IMR-90 (cell line): ENCODE data around the gene GALNT17. TPM values are rescaled to one million over a fixed set of nuclear protein-coding genes. Genes with fewer than 3 reads are reported as not detected.

Experiments used
- ATAC-seq: fragments of 200-7000 bp; cut with Tn5 transposase; 2 replicates; pipeline ENCODE4 v1.9.1; 2020; ENCODE audit warnings: low read depth, mild to moderate bottlenecking, moderate library complexity
- BruUV-seq: library from RNA; stranded (reverse); fragments of 400-500 nt; replicated peaks from 2 replicates; lab custom pipeline; 2021; lab: Mats Ljungman, UMichigan
- CTCF ChIA-PET: fragments of 300-600 bp; formaldehyde crosslinking; extraction: SDS; loops from one replicate; lab custom pipeline; 2021; ENCODE audit warnings: antibody characterized with exemption; lab: Yijun Ruan, JAX
- POLR2A ChIA-PET: fragments of 300-600 bp; sonication (Branson Sonifier 250); formaldehyde crosslinking; loops from one replicate; lab custom pipeline; 2022; ENCODE audit warnings: antibody characterized with exemption; ENCODE audit not compliant: unreplicated experiment; lab: Charles Lee
- DNase-seq: peaks from one replicate; pipeline ENCODE4 v3.0.0; 2013
- H2AFZ ChIP-seq: replicated peaks from 2 replicates; pipeline ENCODE3; 2013; ENCODE audit warnings: low read length, mild to moderate bottlenecking; ENCODE audit not compliant: poor library complexity
- H2AK5ac ChIP-seq: 2 replicates; pipeline ENCODE4 v1.6.1; 2013; ENCODE audit warnings: low read depth, low read length, inconsistent platforms
- H2AK9ac ChIP-seq: replicated peaks from 2 replicates; pipeline ENCODE3; 2013; ENCODE audit warnings: mild to moderate bottlenecking, low read depth, low read length, moderate library complexity; ENCODE audit not compliant: poor library complexity
- H2BK120ac ChIP-seq: 2 replicates; pipeline ENCODE4 v1.6.1; 2013; ENCODE audit warnings: low read depth, low read length, inconsistent platforms
- H2BK15ac ChIP-seq: 3 replicates; pipeline ENCODE4 v1.6.1; 2013; ENCODE audit warnings: low read depth, low read length, inconsistent platforms
- H2BK20ac ChIP-seq: 2 replicates; pipeline ENCODE4 v1.6.1; 2013; ENCODE audit warnings: low read depth, mild to moderate bottlenecking, inconsistent platforms, low read length, moderate library complexity
- H2BK5ac ChIP-seq: 2 replicates; pipeline ENCODE4 v1.6.1; 2013; ENCODE audit warnings: mild to moderate bottlenecking, low read depth, low read length, inconsistent platforms; ENCODE audit not compliant: poor library complexity, severe bottlenecking
- H3K14ac ChIP-seq: replicated peaks from 2 replicates; pipeline ENCODE4 v1.6.1; 2013; ENCODE audit warnings: low read depth, low read length, inconsistent platforms
- H3K18ac ChIP-seq: 2 replicates; pipeline ENCODE4 v1.6.1; 2013; ENCODE audit warnings: low read depth, low read length, control low read depth
- H3K23ac ChIP-seq: 2 replicates; pipeline ENCODE4 v1.6.1; 2013; ENCODE audit warnings: low read depth, low read length, inconsistent platforms
- H3K27ac ChIP-seq: 2 replicates; pipeline ENCODE4 v1.5.1; 2013; ENCODE audit warnings: mild to moderate bottlenecking, control low read depth, low read length; ENCODE audit not compliant: insufficient read depth
- H3K27me3 ChIP-seq: 2 replicates; pipeline ENCODE4 v1.6.1; 2013; ENCODE audit warnings: low read length; ENCODE audit not compliant: control insufficient read depth, insufficient read depth
- H3K36me3 ChIP-seq: 2 replicates; pipeline ENCODE4 v1.6.1; 2013; ENCODE audit warnings: low read length, mixed read lengths; ENCODE audit not compliant: control insufficient read depth, insufficient read depth
- H3K4ac ChIP-seq: 2 replicates; pipeline ENCODE4 v1.6.1; 2013; ENCODE audit warnings: low read depth, low read length, inconsistent platforms
- H3K4me1 ChIP-seq: 2 replicates; pipeline ENCODE4 v1.6.1; 2013; ENCODE audit warnings: low read length, mixed read lengths; ENCODE audit not compliant: control insufficient read depth, insufficient read depth
- H3K4me2 ChIP-seq: 2 replicates; pipeline ENCODE4 v1.6.1; 2013; ENCODE audit warnings: low read depth, mild to moderate bottlenecking, control low read depth, low read length, moderate library complexity
- H3K4me3 ChIP-seq: 2 replicates; pipeline ENCODE4 v1.5.1; 2013; ENCODE audit warnings: low read depth, mild to moderate bottlenecking, control low read depth, low read length, moderate library complexity; ENCODE audit not compliant: insufficient read depth
- H3K56ac ChIP-seq: 2 replicates; pipeline ENCODE4 v1.6.1; 2013; ENCODE audit warnings: low read length, inconsistent platforms; ENCODE audit not compliant: insufficient read depth; ENCODE audit errors: extremely low read depth
- H3K79me1 ChIP-seq, 2 experiments: 2 replicates each; pipeline ENCODE4 v1.6.1; 2013; ENCODE audit warnings: low read length in 2 of 2, inconsistent platforms in 1 of 2, low read depth in 1 of 2
- H3K9ac ChIP-seq: 2 replicates; pipeline ENCODE4 v1.6.1; 2013; ENCODE audit warnings: low read depth, low read length, control low read depth
- H3K9me1 ChIP-seq: 2 replicates; pipeline ENCODE4 v1.6.1; 2013; ENCODE audit warnings: low read length, inconsistent platforms; ENCODE audit not compliant: insufficient read depth
- H3K9me3 ChIP-seq: 2 replicates; pipeline ENCODE4 v1.6.1; 2013; ENCODE audit warnings: low read length; ENCODE audit not compliant: control insufficient read depth, insufficient read depth
- H4K20me1 ChIP-seq: 2 replicates; pipeline ENCODE4 v1.6.1; 2013; ENCODE audit warnings: low read length, inconsistent platforms; ENCODE audit not compliant: insufficient read depth
- H4K5ac ChIP-seq: 2 replicates; pipeline ENCODE4 v1.6.1; 2013; ENCODE audit warnings: mild to moderate bottlenecking, low read depth, low read length, control low read depth
- H4K8ac ChIP-seq, 2 experiments: 2 replicates each; pipeline ENCODE4 v1.6.1; 2013; ENCODE audit warnings: low read depth in 2 of 2, low read length in 2 of 2, control low read depth in 1 of 2, inconsistent platforms in 1 of 2
- H4K91ac ChIP-seq: 2 replicates; pipeline ENCODE4 v1.6.1; 2013; ENCODE audit warnings: low read depth, low read length, inconsistent platforms; ENCODE audit not compliant: insufficient read depth
- BHLHE40 ChIP-seq: fragments of 150-350 bp; IDR thresholded peaks from 2 replicates; pipeline ENCODE4 v1.6.1; 2016; ENCODE audit warnings: mild to moderate bottlenecking, low read depth, low read length
- CEBPB ChIP-seq: IDR thresholded peaks from 2 replicates; pipeline ENCODE4 v1.6.1; 2012; ENCODE audit warnings: low read depth, low read length, improper control_type of control experiment
- CHD1 ChIP-seq: IDR thresholded peaks from 2 replicates; pipeline ENCODE4 v1.6.1; 2012; ENCODE audit warnings: low read depth, low read length, improper control_type of control experiment
- FOS ChIP-seq: fragments of 150-350 bp; IDR thresholded peaks from 2 replicates; pipeline ENCODE4 v1.6.1; 2016; ENCODE audit warnings: low read depth, low read length
- MAFK ChIP-seq: IDR thresholded peaks from 2 replicates; pipeline ENCODE4 v1.6.1; 2012; ENCODE audit warnings: low read depth, low read length, improper control_type of control experiment
- MAZ ChIP-seq: IDR thresholded peaks from 2 replicates; pipeline ENCODE4 v1.6.1; 2012; ENCODE audit warnings: low read depth, mild to moderate bottlenecking, low read length, improper control_type of control experiment, moderate library complexity, borderline replicate concordance
- MXI1 ChIP-seq: IDR thresholded peaks from 2 replicates; pipeline ENCODE4 v1.6.1; 2012; ENCODE audit warnings: low read depth, mild to moderate bottlenecking, low read length, moderate library complexity, borderline replicate concordance
- NFE2L2 ChIP-seq: fragments of 150-350 bp; IDR thresholded peaks from 2 replicates; pipeline ENCODE4 v1.6.1; 2016; ENCODE audit warnings: low read depth, mild to moderate bottlenecking, low read length
- POLR2A ChIP-seq: IDR thresholded peaks from 2 replicates; pipeline ENCODE4 v1.6.1; 2012; ENCODE audit warnings: mild to moderate bottlenecking, low read depth, low read length
- RAD21 ChIP-seq: IDR thresholded peaks from 2 replicates; pipeline ENCODE4 v1.6.1; 2012; ENCODE audit warnings: low read length, improper control_type of control experiment
- RCOR1 ChIP-seq: IDR thresholded peaks from 2 replicates; pipeline ENCODE4 v1.6.1; 2012; ENCODE audit warnings: mild to moderate bottlenecking, low read length, improper control_type of control experiment; ENCODE audit not compliant: insufficient replicate concordance
- RFX5 ChIP-seq: IDR thresholded peaks from 2 replicates; pipeline ENCODE4 v1.8.0; 2012; ENCODE audit warnings: low read depth, mild to moderate bottlenecking, low read length, moderate library complexity
- SMC3 ChIP-seq: fragments of 150-350 bp; IDR thresholded peaks from 2 replicates; pipeline ENCODE4 v1.6.1; 2016; ENCODE audit warnings: low read depth, mild to moderate bottlenecking, antibody characterized with exemption, low read length, moderate library complexity
- whole genome bisulfite sequencing, 2 experiments: methylation state at CpG; one replicate each; pipeline versions ENCODE4 v1.1.5 to v1.1.7; 2013; ENCODE audit warnings: missing lambda C conversion rate in 2 of 2; ENCODE audit not compliant: insufficient read length in 1 of 2; ENCODE audit errors: extremely low coverage in 2 of 2; 5-methylcytosine and 5-hydroxymethylcytosine counted together
- dilution Hi-C: fragments of 300-500 bp; cut with HindIII; formaldehyde crosslinking; loops from one replicate; pipeline ENCODE4 v1.14.3; 2018; ENCODE audit warnings: low sequenced_read_pairs; ENCODE audit not compliant: unreplicated experiment
- in situ Hi-C: fragments of 300-500 bp; cut with MboI; formaldehyde crosslinking; loops from 3 replicates; pipeline ENCODE4 v1.14.3; 2019; ENCODE audit warnings: low sequenced_read_pairs, inconsistent platforms, mixed read lengths
- intact Hi-C: fragments of 100-400 bp; cut with micrococcal nuclease; formaldehyde crosslinking; loops from 2 replicates; pipeline ENCODE4 v1.10.0; 2022
- polyA plus RNA-seq, 3 experiments: library from polyadenylated mRNA; depleted of rRNA; stranded (reverse); fragments of >200 nt; gene quantifications; 2 replicates each; pipeline ENCODE4 v1.2.3, GENCODE V29; 2012; ENCODE audit warnings: low replicate concordance in 1 of 3
- total RNA-seq: library from RNA; depleted of rRNA; stranded (reverse); fragments of >200 nt; gene quantifications from 2 replicates; pipeline ENCODE4 v1.2.3, GENCODE V29; 2012
- TF ChIP-seq, protein P1 (sequence below): fragments of 150-350 bp; IDR thresholded peaks from 2 replicates; pipeline ENCODE4 v1.6.1; 2016; ENCODE audit warnings: low read depth, mild to moderate bottlenecking, low read length, moderate library complexity, borderline replicate concordance
- TF ChIP-seq, protein P2 (sequence below): fragments of 150-350 bp; IDR thresholded peaks from 2 replicates; pipeline ENCODE4 v1.6.1; 2017; ENCODE audit warnings: mild to moderate bottlenecking, antibody characterized with exemption, low read length, low read depth
- TF ChIP-seq, protein P3 (sequence below): conservative IDR thresholded peaks from 2 replicates; pipeline ENCODE4 v1.5.1; 2012; ENCODE audit warnings: mild to moderate bottlenecking, low read depth, low read length, improper control_type of control experiment

GALNT17 gene
- total and polyA plus RNA-seq, 2 of the 4 experiments (the other 2 are of a cell fraction): not detected

DNA sequence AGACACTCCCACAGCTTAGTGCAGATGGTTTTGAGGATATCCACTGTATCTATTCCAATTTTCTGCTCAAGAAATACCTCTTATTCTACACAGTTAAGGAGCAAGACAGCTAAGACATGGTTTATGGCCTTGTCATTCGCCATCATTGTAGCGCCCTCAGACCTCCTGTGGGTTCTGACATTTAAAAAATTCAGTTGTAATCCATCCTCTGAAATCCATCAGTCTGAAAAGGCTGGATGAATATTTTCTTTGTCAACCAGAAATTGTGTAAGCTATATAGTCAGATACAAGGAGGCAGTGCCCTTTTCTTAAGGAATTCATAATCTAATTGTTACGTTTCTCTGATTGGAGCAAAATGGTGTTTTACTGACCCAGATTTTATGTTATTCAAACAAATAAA lies 353.6 kb downstream of the GALNT17 start:
- H2BK15ac ChIP-seq: no peak overlapping the region
- no peak overlapping the region for H4K5ac ChIP-seq
- no peaks in the 10 kb centered on the region for H3K9me1 ChIP-seq
- DNase-seq (no peak), ATAC-seq (no peak)
- H3K79me1 ChIP-seq: no peaks in the 10 kb centered on the region
- no peak overlapping the region for H4K8ac ChIP-seq
- ChIA-PET POLR2A (no interaction called here), CTCF (no interaction called here)
- H3K4ac ChIP-seq: no peak overlapping the region
- H3K4me3 ChIP-seq: no peak overlapping the region
- H2BK5ac ChIP-seq: no peak overlapping the region
- no TSS peak for BruUV-seq
- peaks cover 24% of the 10 kb centered on the region for H3K9me3 ChIP-seq
- H2AFZ ChIP-seq: no peak overlapping the region
- no CpG with 5 or more reads among the region's 3 CpGs for WGBS, 2 experiments
- no peaks in the 10 kb centered on the region for H4K20me1 ChIP-seq
- TF ChIP-seq, protein P1, sequence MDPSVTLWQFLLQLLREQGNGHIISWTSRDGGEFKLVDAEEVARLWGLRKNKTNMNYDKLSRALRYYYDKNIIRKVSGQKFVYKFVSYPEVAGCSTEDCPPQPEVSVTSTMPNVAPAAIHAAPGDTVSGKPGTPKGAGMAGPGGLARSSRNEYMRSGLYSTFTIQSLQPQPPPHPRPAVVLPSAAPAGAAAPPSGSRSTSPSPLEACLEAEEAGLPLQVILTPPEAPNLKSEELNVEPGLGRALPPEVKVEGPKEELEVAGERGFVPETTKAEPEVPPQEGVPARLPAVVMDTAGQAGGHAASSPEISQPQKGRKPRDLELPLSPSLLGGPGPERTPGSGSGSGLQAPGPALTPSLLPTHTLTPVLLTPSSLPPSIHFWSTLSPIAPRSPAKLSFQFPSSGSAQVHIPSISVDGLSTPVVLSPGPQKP: no peak
- no peak for TF ChIP-seq MAZ
- no peak for TF ChIP-seq MAFK
- TF ChIP-seq RFX5: no peak
- no peak for TF ChIP-seq NFE2L2
- no peak for TF ChIP-seq RCOR1
- TF ChIP-seq RAD21: no peak
- no peak for TF ChIP-seq CEBPB
- TF ChIP-seq, protein P2, sequence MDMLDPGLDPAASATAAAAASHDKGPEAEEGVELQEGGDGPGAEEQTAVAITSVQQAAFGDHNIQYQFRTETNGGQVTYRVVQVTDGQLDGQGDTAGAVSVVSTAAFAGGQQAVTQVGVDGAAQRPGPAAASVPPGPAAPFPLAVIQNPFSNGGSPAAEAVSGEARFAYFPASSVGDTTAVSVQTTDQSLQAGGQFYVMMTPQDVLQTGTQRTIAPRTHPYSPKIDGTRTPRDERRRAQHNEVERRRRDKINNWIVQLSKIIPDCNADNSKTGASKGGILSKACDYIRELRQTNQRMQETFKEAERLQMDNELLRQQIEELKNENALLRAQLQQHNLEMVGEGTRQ: no peak
- TF ChIP-seq, protein P3, sequence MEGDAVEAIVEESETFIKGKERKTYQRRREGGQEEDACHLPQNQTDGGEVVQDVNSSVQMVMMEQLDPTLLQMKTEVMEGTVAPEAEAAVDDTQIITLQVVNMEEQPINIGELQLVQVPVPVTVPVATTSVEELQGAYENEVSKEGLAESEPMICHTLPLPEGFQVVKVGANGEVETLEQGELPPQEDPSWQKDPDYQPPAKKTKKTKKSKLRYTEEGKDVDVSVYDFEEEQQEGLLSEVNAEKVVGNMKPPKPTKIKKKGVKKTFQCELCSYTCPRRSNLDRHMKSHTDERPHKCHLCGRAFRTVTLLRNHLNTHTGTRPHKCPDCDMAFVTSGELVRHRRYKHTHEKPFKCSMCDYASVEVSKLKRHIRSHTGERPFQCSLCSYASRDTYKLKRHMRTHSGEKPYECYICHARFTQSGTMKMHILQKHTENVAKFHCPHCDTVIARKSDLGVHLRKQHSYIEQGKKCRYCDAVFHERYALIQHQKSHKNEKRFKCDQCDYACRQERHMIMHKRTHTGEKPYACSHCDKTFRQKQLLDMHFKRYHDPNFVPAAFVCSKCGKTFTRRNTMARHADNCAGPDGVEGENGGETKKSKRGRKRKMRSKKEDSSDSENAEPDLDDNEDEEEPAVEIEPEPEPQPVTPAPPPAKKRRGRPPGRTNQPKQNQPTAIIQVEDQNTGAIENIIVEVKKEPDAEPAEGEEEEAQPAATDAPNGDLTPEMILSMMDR: no peak
- TF ChIP-seq BHLHE40: no peak
- TF ChIP-seq MXI1: no peak
- TF ChIP-seq POLR2A: no peak
- TF ChIP-seq SMC3: no peak
- TF ChIP-seq CHD1: no peak
- no peak for TF ChIP-seq FOS
- no peak overlapping the region for H3K4me2 ChIP-seq
- H2BK120ac ChIP-seq: no peak overlapping the region
- no peaks in the 10 kb centered on the region for H3K36me3 ChIP-seq
- no peak overlapping the region for H3K56ac ChIP-seq
- no peak overlapping the region for H2AK5ac ChIP-seq
- in situ Hi-C loops (no loop called here), dilution Hi-C loops (no loop called here), intact Hi-C loops (no loop called here)
- no peaks in the 10 kb centered on the region for H3K4me1 ChIP-seq
- H3K14ac ChIP-seq: no peak overlapping the region
- H2AK9ac ChIP-seq: no peak overlapping the region
- H3K27ac ChIP-seq: no peak overlapping the region
- no peaks in the 10 kb centered on the region for H3K27me3 ChIP-seq
- no peak overlapping the region for H4K91ac ChIP-seq
- H3K9ac ChIP-seq: no peak overlapping the region
- no peak overlapping the region for H3K23ac ChIP-seq
- H3K18ac ChIP-seq: no peak overlapping the region
- H2BK20ac ChIP-seq: no peak overlapping the region
